GM10248 (cell line): Measurements from ENCODE around the gene KCNT1.
"Not testable (repeated sequence)": the region's sequence is repeated elsewhere in the genome, so short reads cannot be mapped to it uniquely, and the experiment has no call there.

Experiments
- CTCF ChIA-PET: fragments of 300-600 bp; sonication (Branson Sonifier 250); formaldehyde crosslinking; extraction: SDS; loops from one replicate; lab custom pipeline; 2021; ENCODE audit warnings: antibody characterized with exemption; lab: Yijun Ruan, JAX
- POLR2A ChIA-PET: fragments of 350-650 bp; sonication (Branson Sonifier 250); formaldehyde crosslinking; extraction: SDS; loops from one replicate; lab custom pipeline; 2020; ENCODE audit warnings: antibody characterized with exemption; lab: Yijun Ruan, JAX
- DNase-seq: peaks from one replicate; pipeline ENCODE4 v3.0.0; 2012; ENCODE audit errors: extremely low spot score
- TF ChIP-seq, protein P1 (sequence below): IDR thresholded peaks from 2 replicates; pipeline ENCODE4 v1.5.1; 2012; ENCODE audit warnings: mild to moderate bottlenecking, low read depth; ENCODE audit errors: extremely low read depth, missing control alignments, control extremely low read depth

Gene KCNT1

DNA sequence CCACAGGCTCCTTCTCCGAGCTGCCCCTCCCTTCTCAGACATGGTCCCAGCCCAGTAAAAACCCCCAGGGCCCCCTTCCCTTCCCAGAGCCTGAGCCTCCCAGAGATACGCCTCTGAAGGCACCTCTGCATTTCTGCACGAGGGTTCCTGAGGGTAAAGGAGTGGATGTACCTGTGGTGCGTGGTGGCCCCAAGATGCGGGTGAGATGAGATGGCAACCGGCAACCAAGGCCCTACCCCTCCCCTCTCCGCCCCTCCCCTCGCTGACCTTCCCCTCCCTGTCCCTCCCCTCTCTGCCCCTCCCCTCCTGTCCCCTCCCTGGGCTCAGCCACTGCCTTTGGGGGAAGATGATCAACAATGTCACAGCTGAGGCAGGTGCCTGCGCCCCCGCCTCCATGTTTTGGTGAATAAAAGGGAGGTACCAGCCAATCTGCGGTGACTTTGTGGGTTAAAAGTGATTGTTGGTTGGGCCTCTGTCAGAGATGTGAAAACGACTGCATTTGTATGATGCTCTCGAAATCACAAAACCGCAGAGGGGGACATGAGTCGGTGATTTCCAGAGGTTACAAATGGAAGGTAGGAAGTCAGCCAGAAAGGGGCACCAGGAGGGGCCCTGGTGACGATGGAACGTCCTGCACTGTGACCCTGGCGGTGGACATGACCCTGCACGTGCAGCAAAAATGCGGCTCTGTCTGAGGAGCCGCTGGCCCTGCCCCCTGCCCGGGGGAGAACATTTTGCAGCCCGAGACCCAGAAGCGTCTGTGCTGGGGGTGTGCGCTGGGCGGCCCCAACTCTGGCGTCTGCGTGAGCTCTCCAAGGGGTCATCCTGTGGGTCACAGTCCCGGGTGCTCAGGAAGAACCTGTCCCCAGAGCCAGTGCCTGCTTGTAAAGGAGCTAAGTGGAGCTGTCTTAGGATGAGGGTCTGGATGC is 35.2 kb upstream of the KCNT1 start:
- CTCF ChIA-PET, result no interaction called here

DNA sequence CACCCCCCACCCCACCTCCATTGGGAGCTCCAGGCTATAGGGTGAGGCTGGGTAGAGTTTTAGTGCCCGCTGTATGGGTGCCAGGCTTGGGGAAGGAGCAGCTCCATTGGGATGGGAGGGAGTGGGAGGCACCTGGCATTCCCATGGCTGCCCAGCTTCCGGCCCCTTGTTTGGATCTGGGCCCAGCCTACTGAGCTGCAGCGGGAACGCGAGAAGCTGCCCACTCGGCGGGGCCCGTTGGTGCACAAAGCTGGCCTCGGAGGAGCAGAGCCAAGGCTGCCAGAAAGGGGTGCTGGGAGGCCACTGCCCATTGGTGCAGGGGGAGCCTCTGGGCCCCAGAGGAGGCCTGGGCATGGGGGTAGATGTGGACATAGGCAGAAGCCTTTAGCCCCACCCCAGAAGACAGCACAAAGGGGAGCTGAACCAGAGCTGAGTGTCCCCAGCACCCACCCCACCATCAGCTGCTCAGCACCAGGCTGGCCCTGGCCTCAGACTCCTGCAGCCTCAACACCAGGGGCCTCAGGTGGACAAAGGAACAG is 34.5 kb upstream of the KCNT1 start:
- TF ChIP-seq, protein P1, sequence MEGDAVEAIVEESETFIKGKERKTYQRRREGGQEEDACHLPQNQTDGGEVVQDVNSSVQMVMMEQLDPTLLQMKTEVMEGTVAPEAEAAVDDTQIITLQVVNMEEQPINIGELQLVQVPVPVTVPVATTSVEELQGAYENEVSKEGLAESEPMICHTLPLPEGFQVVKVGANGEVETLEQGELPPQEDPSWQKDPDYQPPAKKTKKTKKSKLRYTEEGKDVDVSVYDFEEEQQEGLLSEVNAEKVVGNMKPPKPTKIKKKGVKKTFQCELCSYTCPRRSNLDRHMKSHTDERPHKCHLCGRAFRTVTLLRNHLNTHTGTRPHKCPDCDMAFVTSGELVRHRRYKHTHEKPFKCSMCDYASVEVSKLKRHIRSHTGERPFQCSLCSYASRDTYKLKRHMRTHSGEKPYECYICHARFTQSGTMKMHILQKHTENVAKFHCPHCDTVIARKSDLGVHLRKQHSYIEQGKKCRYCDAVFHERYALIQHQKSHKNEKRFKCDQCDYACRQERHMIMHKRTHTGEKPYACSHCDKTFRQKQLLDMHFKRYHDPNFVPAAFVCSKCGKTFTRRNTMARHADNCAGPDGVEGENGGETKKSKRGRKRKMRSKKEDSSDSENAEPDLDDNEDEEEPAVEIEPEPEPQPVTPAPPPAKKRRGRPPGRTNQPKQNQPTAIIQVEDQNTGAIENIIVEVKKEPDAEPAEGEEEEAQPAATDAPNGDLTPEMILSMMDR, result no peak
- ChIA-PET CTCF (no interaction called here), POLR2A (no interaction called here)
- peak; percentile 8 for DNase-seq

More for the DNA sequence above, 35.2 kb upstream of the KCNT1 start:
- POLR2A ChIA-PET, result no interaction called here
- TF ChIP-seq, protein P1, result no peak
- peak; percentile 6 for DNase-seq

DNA sequence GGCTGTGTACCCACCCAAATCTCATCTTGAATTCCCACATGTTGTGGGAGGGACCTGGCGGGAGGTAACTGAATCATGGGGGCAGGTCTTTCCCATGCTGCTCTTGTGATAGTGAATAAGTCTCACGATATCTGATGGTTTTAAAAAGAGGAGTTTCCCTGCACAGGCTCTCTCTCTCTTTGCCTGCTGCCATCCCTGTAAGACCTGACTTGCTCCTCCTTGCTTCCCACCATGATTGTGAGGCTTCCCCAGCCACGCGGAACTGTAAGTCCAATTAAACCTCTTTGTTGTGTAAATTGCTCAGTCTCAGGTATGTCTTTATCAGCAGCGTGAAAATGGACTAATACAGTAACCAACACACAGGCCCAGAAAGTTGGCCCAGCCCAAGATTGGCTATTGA is 33.0 kb upstream of the KCNT1 start:
- POLR2A ChIA-PET, DNase-seq: not testable (repeated sequence)
- CTCF ChIA-PET, result interaction anchor here (0.9 kb wide), 1 partner anchor 8 kb away, joined by 3 read pairs; no protein-coding TSS in a partner anchor

DNA sequence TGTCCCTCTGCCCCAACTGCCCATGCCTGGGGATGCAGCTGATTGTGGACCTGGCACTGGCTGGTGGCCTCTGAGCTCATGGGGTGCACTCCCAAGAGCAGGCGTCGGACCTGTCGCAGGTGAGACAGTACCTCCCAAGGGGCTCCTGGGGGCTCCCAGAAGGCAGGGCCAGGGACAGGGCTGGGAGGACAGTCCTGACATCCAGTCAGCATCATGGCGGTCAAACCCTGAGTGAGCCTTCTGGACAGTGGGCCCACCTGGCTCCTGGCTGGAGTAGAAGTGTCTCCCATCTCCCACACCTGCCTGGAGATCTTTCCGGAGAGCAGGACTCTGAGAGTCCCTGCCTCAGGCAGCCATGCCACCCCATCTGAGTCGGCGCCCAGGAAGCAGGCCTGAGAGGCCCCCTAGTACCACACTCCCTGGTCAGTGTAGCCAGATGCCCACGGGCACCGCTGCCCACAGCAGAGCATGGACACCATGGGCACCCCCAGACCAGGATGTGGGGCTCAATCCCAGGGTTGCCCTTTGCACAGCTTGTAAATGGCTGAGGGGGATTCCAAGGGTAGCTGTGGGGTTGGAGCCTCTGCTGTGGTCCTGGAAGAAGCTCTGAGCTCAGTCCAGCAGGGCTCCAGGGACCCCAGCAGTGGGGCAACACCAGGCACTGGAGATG is 32.2 kb upstream of the KCNT1 start:
- CTCF ChIA-PET, result no interaction called here
- DNase-seq, result no peak
- TF ChIP-seq, protein P1, result no peak
- POLR2A ChIA-PET, result no interaction called here

DNA sequence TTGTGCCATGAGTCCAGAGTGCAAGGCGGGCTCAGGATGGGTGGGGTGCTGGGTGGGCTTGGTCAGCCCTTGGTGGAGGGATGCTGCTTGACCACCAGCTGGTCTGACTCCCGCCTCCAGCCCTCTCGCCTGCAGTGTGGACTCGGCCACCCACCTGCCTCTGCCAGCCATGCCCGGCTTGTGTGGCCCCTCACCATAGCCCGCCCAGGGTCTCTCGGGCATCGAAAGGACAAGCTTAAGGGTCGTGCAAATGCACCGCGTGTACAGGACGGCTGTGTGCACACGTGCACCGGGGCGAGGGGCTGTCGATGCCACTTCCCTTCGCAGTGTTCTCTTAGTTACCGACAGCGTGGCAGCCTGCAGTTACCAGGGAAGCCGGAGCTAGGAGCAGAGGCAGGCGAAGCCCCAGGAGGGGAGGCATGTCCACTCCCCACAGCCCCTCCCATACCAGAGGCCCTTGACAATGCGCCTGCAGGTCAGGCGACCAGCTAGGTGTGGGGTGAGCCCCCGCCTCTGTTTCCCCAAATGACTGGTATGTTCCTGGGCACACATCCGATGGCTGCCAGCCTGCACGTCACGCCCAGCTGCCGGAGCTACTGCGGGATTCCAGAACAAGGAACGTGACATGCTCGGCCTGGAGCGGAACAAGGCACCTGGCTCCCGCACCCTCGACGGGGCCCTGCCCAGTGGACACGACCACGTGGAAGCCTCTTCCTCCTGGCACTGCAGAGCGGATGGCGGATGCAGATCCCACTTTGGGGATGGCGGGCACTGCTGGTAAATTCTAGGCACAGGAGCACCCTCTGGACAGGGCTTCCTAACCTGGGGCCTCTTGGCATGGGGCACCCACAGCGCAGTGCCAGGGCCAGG is 31.0 kb upstream of the KCNT1 start:
- TF ChIP-seq, protein P1, result no peak
- CTCF ChIA-PET, result no interaction called here
- POLR2A ChIA-PET, result no interaction called here
- DNase-seq, result no peak

DNA sequence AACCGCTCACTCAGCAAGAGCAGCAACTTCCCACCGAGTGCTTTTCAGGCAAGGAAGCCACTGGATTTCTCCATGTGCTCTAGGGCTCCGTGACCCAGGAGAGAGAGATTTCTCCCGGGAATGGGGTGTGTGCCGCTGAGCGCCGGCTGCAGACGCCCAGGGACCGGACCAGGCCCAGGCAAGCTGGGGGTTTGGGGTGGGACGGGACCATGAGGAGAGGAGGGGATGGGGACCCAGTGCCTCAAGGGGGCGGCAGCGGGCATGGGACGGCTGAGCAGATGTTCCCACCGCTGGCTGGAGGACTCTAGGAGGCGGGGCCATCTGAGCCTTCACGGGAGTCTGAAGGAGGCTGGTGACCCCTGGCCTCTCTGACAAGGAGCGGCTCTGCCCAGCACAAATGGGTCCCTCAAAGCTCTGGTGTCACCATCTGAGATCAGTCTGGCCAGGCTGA is 30.4 kb upstream of the KCNT1 start:
- ChIA-PET POLR2A (no interaction called here), CTCF (no interaction called here)
- TF ChIP-seq, protein P1, result no peak
- no peak for DNase-seq

DNA sequence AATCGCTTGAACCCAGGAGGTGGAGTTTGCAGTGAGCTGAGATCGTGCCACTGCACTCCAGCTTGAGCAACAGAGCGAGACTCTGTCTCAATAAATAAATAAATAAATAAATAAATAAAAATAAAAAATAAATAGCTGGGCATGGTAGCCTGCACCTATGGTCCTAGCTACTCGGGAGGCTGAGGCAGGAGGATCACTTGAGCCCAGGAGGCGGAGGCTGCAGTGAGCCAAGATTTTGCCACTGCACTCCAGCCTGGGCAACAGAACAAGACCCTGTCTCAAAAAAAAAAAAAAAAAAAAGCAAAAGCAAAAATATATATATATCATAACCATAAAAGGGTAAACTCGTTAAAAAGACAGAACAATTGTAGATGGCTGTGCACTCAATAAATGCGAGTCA is 29.2 kb upstream of the KCNT1 start:
- POLR2A ChIA-PET, DNase-seq: not testable (repeated sequence)

More for the DNA sequence above, 29.2 kb upstream of the KCNT1 start:
- CTCF ChIA-PET, result not testable (repeated sequence)
